ENCODE data around the gene NFE2L1. TPM values are rescaled to one million over a fixed set of nuclear protein-coding genes. Genes with fewer than 3 reads are reported as not detected.
"Not testable (repeated sequence)": the region's sequence is repeated elsewhere in the genome, so short reads cannot be mapped to it uniquely, and the experiment has no call there.

The NFE2L1 gene
- total and polyA plus RNA-seq, 2 experiments from 2014 or later = 42.4 to 86.4 TPM

GRCh38 chr17:48013876-48014594, 34.1 kb upstream of the NFE2L1 start:
- H3K4me3 ChIP-seq = no peak overlapping the region
- 75% methylated on average over 6 of the region's 6 CpGs for WGBS (ENCODE audit: low lambda C conversion rate, missing lambda C conversion rate)
- no peak for DNase-seq (ENCODE audit: low spot score)
- peaks cover 28% of the 10 kb centered on the region for H3K4me1 ChIP-seq (ENCODE audit: insufficient read depth)
- H3K9me3 ChIP-seq (ENCODE audit: low read depth) = no peaks in the 10 kb centered on the region
- H3K27ac ChIP-seq = no peak overlapping the region
- H4K20me1 ChIP-seq (ENCODE audit: insufficient read depth, poor library complexity, severe bottlenecking) = no peaks in the 10 kb centered on the region
- H2AFZ ChIP-seq = no peak overlapping the region
- no peaks in the 10 kb centered on the region for H3K79me2 ChIP-seq
- H3K9me2 ChIP-seq (replicated peaks; ENCODE audit: insufficient read depth) = no peaks in the 10 kb centered on the region
- no peak overlapping the region for H3K4me2 ChIP-seq
- H3K36me3 ChIP-seq (replicated peaks; ENCODE audit: insufficient read depth, low read depth) = no peaks in the 10 kb centered on the region
- no peak for TF ChIP-seq CTCF (IDR thresholded peaks at IDR 0.05; ENCODE audit: poor library complexity)
- TF ChIP-seq EZH2 (IDR thresholded peaks at IDR 0.05; ENCODE audit: borderline replicate concordance) = no peak
- no peak for TF ChIP-seq EZH2phosphoT487 (IDR thresholded peaks at IDR 0.05; ENCODE audit: low read depth, severe bottlenecking, unreplicated experiment)
- peaks cover 13% of the 10 kb centered on the region for H3K27me3 ChIP-seq

- Histone ChIP-seq H3K9me2 (replicated peaks; ENCODE audit: insufficient read depth) (no peaks in the 10 kb centered on the region), H3K36me3 (replicated peaks; ENCODE audit: insufficient read depth, low read depth) (no peaks in the 10 kb centered on the region), H4K20me1 (ENCODE audit: insufficient read depth, poor library complexity, severe bottlenecking) (no peaks in the 10 kb centered on the region), H2AFZ (no peak overlapping the region), H3K27ac (no peak overlapping the region), H3K4me2 (no peak overlapping the region), H3K9me3 (ENCODE audit: low read depth) (no peaks in the 10 kb centered on the region), H3K4me3 (no peak overlapping the region), H3K27me3 (peaks cover 14% of the 10 kb centered on the region), H3K79me2 (no peaks in the 10 kb centered on the region), H3K4me1 (ENCODE audit: insufficient read depth) (peaks cover 28% of the 10 kb centered on the region)
- TF ChIP-seq EZH2phosphoT487 (IDR thresholded peaks at IDR 0.05; ENCODE audit: low read depth, severe bottlenecking, unreplicated experiment) (no peak), CTCF (IDR thresholded peaks at IDR 0.05; ENCODE audit: poor library complexity) (no peak), EZH2 (IDR thresholded peaks at IDR 0.05; ENCODE audit: borderline replicate concordance) (no peak)
- no peak for DNase-seq (ENCODE audit: low spot score)
- WGBS (ENCODE audit: low lambda C conversion rate, missing lambda C conversion rate) = 63% methylated on average over 8 of the region's 8 CpGs
Observed at GRCh38 chr17:48014595-48015111, 33.5 kb upstream of the NFE2L1 start.

GRCh38 chr17:48016112-48016511, 32.0 kb upstream of the NFE2L1 start:
- H3K79me2 ChIP-seq = no peaks in the 10 kb centered on the region
- H3K9me2 ChIP-seq (replicated peaks; ENCODE audit: insufficient read depth) = no peaks in the 10 kb centered on the region
- TF ChIP-seq CTCF (IDR thresholded peaks at IDR 0.05; ENCODE audit: poor library complexity) = no peak
- no peak for TF ChIP-seq EZH2phosphoT487 (IDR thresholded peaks at IDR 0.05; ENCODE audit: low read depth, severe bottlenecking, unreplicated experiment)
- no peak for TF ChIP-seq EZH2 (IDR thresholded peaks at IDR 0.05; ENCODE audit: borderline replicate concordance)
- H3K9me3 ChIP-seq (ENCODE audit: low read depth) = no peaks in the 10 kb centered on the region
- H2AFZ ChIP-seq = no peak overlapping the region
- H3K27ac ChIP-seq = peak overlapping the region; percentile 52
- H4K20me1 ChIP-seq (ENCODE audit: insufficient read depth, poor library complexity, severe bottlenecking) = no peaks in the 10 kb centered on the region
- peaks cover 23% of the 10 kb centered on the region for H3K27me3 ChIP-seq
- 33% methylated on average over 2 of the region's 2 CpGs for WGBS (ENCODE audit: low lambda C conversion rate, missing lambda C conversion rate)
- H3K4me3 ChIP-seq = no peak overlapping the region
- no peak overlapping the region for H3K4me2 ChIP-seq
- peaks cover 28% of the 10 kb centered on the region for H3K4me1 ChIP-seq (ENCODE audit: insufficient read depth)
- H3K36me3 ChIP-seq (replicated peaks; ENCODE audit: insufficient read depth, low read depth) = no peaks in the 10 kb centered on the region
- peak; percentile 77 for DNase-seq (ENCODE audit: low spot score)

GRCh38 chr17:48017817-48018158, 30.4 kb upstream of the NFE2L1 start:
- not testable (repeated sequence) for H4K20me1 ChIP-seq (ENCODE audit: insufficient read depth, poor library complexity, severe bottlenecking); H2AFZ ChIP-seq; H3K4me3 ChIP-seq; H3K79me2 ChIP-seq; H3K36me3 ChIP-seq (replicated peaks; ENCODE audit: insufficient read depth, low read depth); H3K4me2 ChIP-seq; H3K9me2 ChIP-seq (replicated peaks; ENCODE audit: insufficient read depth); DNase-seq (ENCODE audit: low spot score); H3K27ac ChIP-seq; H3K9me3 ChIP-seq (ENCODE audit: low read depth)
- Histone ChIP-seq H3K27me3 (peaks cover 31% of the 10 kb centered on the region), H3K4me1 (ENCODE audit: insufficient read depth) (peaks cover 15% of the 10 kb centered on the region)
- 91% methylated on average over 4 of the region's 4 CpGs for WGBS (ENCODE audit: low lambda C conversion rate, missing lambda C conversion rate)

All from hepatocyte (in vitro differentiated cells).